A673 (cell line): ENCODE results near the gene MGMT. TPM values are rescaled to one million over a fixed set of nuclear protein-coding genes. Genes with fewer than 3 reads are reported as not detected.

Experiments
- BruUV-seq: library from RNA; stranded (reverse); fragments of 400-500 nt; replicated peaks from 2 replicates; lab custom pipeline; 2021; lab: Mats Ljungman, UMichigan
- CTCF ChIA-PET: fragments of 300-600 bp; sonication (Branson Sonifier 250); formaldehyde crosslinking; loops from one replicate; lab custom pipeline; 2022; ENCODE audit warnings: antibody characterized with exemption; lab: Charles Lee
- POLR2A ChIA-PET: fragments of 300-600 bp; sonication (Branson Sonifier 250); formaldehyde crosslinking; loops from one replicate; lab custom pipeline; 2022; ENCODE audit warnings: antibody characterized with exemption; ENCODE audit not compliant: low non-redundant PET; lab: Charles Lee
- DNase-seq: peaks from one replicate; pipeline ENCODE4 v3.0.0-alpha.2; 2015; ENCODE audit warnings: low spot score
- H3K27ac ChIP-seq: fragments of 200-600 bp; sonication (generic); 2 replicates; pipeline ENCODE4 v1.5.1; 2016; ENCODE audit warnings: mixed run types, low read depth, mild to moderate bottlenecking, mixed read lengths, antibody characterized with exemption, low read length; ENCODE audit not compliant: poor library complexity, severe bottlenecking
- H3K27me3 ChIP-seq: fragments of 200-600 bp; sonication (generic); replicated peaks from 2 replicates; pipeline ENCODE4 v1.6.1; 2017; ENCODE audit warnings: mixed run types, low read depth, mild to moderate bottlenecking, mixed read lengths, antibody characterized with exemption, low read length; ENCODE audit not compliant: insufficient read depth, poor library complexity
- H3K36me3 ChIP-seq: fragments of 200-600 bp; sonication (generic); 2 replicates; pipeline ENCODE4 v1.6.1; 2016; ENCODE audit warnings: mixed run types, mild to moderate bottlenecking, mixed read lengths, antibody characterized with exemption, low read length; ENCODE audit not compliant: insufficient read depth, poor library complexity, severe bottlenecking
- H3K4me1 ChIP-seq: fragments of 200-600 bp; sonication (generic); 2 replicates; pipeline ENCODE4 v1.6.1; 2017; ENCODE audit warnings: mixed run types, mild to moderate bottlenecking, mixed read lengths, antibody characterized with exemption, low read length; ENCODE audit not compliant: insufficient read depth, poor library complexity, severe bottlenecking
- H3K4me3 ChIP-seq: fragments of 200-600 bp; sonication (generic); 2 replicates; pipeline ENCODE4 v1.5.1; 2016; ENCODE audit warnings: low read depth, mixed run types, mild to moderate bottlenecking, mixed read lengths, low read length; ENCODE audit not compliant: poor library complexity, severe bottlenecking
- H3K9me3 ChIP-seq: fragments of 200-600 bp; sonication (generic); 2 replicates; pipeline ENCODE4 v1.6.1; 2016; ENCODE audit warnings: mixed run types, low read depth, mild to moderate bottlenecking, mixed read lengths, antibody characterized with exemption, low read length; ENCODE audit not compliant: poor library complexity, severe bottlenecking
- EZH2 ChIP-seq: fragments of 200-600 bp; sonication (generic); IDR thresholded peaks from 2 replicates; pipeline ENCODE4 v1.6.1; 2017; ENCODE audit warnings: borderline replicate concordance, low read depth, mild to moderate bottlenecking, mixed read lengths, antibody characterized with exemption, low read length; ENCODE audit not compliant: poor library complexity, severe bottlenecking
- intact Hi-C: fragments of 100-400 bp; cut with micrococcal nuclease; formaldehyde crosslinking; loops from one replicate; pipeline ENCODE4 v1.10.0; 2022; ENCODE audit not compliant: unreplicated experiment
- total RNA-seq: library from RNA; stranded (reverse); gene quantifications from 2 replicates; pipeline ENCODE4 v1.2.3, GENCODE V29; 2021
- TF ChIP-seq, protein P1 (sequence below): fragments of 300-800, 200-600 bp; sonication (generic); conservative IDR thresholded peaks from 2 replicates; pipeline ENCODE4 v1.5.1; 2017; ENCODE audit warnings: low read depth, mild to moderate bottlenecking, antibody characterized with exemption, low read length, moderate library complexity, mixed read lengths

MGMT gene
- total RNA-seq, 1 experiment from 2014 or later, result 19.5 TPM

DNA sequence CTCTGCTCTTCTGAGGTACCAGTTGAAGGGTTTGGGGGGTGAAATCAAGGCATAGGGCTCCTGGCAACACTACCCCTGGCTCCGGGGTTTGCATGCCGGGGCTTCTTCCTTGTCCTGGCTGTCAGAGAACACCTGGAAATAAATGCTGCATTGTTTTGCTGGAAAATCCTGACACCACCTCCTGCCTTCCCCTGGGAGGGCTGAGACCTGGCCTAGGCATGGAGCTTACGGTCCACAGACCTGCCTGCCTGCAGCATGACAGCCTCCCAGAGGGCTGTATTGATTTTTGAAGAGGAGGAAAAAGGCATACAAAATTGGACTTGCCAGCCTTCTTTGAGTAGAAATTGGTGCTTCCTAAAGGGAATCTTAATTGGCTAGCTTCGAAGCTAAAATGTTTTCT, 227.1 kb downstream of the MGMT start:
- Histone ChIP-seq H3K4me1 (no peaks in the 10 kb centered on the region), H3K4me3 (no peak overlapping the region), H3K9me3 (no peaks in the 10 kb centered on the region), H3K27me3 (no peaks in the 10 kb centered on the region), H3K36me3 (no peaks in the 10 kb centered on the region), H3K27ac (no peak overlapping the region)
- DNase-seq, result no peak
- ChIA-PET CTCF (interaction anchor here (0.6 kb wide), 1 partner anchor 621 kb away, joined by 3 read pairs; no protein-coding TSS in a partner anchor), POLR2A (no interaction called here)
- TF ChIP-seq EZH2, result no peak
- TF ChIP-seq, protein P1, sequence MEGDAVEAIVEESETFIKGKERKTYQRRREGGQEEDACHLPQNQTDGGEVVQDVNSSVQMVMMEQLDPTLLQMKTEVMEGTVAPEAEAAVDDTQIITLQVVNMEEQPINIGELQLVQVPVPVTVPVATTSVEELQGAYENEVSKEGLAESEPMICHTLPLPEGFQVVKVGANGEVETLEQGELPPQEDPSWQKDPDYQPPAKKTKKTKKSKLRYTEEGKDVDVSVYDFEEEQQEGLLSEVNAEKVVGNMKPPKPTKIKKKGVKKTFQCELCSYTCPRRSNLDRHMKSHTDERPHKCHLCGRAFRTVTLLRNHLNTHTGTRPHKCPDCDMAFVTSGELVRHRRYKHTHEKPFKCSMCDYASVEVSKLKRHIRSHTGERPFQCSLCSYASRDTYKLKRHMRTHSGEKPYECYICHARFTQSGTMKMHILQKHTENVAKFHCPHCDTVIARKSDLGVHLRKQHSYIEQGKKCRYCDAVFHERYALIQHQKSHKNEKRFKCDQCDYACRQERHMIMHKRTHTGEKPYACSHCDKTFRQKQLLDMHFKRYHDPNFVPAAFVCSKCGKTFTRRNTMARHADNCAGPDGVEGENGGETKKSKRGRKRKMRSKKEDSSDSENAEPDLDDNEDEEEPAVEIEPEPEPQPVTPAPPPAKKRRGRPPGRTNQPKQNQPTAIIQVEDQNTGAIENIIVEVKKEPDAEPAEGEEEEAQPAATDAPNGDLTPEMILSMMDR, result no peak
- intact Hi-C loops, result no loop called here
- no TSS peak for BruUV-seq

DNA sequence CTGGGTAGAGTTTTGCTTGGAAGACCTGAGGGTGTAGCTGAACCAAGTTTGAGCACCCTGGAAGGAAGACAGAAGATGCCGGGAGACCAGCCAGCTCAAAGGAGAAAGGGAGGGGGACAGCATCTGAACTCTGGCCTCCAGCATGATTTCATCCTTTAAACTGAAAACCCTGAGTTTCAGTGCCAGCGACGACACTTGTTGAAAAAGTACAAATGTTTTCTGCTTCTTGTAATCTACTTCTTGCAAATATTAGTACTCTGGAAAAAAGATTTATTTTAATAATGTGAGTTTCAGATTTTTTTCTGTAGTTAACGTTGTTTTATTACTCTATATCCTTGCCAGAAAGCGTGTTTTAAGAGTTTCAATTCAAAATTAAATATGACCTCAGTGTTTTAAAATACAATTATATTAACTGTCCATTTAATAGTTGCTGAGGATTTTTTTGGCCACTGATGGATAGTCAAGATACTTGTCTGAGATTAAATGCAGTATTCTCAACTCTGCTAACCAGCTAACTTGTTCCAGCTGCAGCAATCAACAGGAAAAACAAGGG, 227.7 kb downstream of the MGMT start:
- TF ChIP-seq EZH2, result no peak
- TF ChIP-seq, protein P1, result no peak
- ChIA-PET CTCF (interaction anchor here (0.6 kb wide), 2 partner anchors 276 to 621 kb away, joined by 3 to 7 read pairs; no protein-coding TSS in a partner anchor), POLR2A (no interaction called here)
- Histone ChIP-seq H3K27ac (no peak overlapping the region), H3K9me3 (no peaks in the 10 kb centered on the region), H3K4me1 (no peaks in the 10 kb centered on the region), H3K4me3 (no peak overlapping the region), H3K36me3 (no peaks in the 10 kb centered on the region), H3K27me3 (no peaks in the 10 kb centered on the region)
- no peak for DNase-seq
- no TSS peak for BruUV-seq
- intact Hi-C loops, result no loop called here

DNA sequence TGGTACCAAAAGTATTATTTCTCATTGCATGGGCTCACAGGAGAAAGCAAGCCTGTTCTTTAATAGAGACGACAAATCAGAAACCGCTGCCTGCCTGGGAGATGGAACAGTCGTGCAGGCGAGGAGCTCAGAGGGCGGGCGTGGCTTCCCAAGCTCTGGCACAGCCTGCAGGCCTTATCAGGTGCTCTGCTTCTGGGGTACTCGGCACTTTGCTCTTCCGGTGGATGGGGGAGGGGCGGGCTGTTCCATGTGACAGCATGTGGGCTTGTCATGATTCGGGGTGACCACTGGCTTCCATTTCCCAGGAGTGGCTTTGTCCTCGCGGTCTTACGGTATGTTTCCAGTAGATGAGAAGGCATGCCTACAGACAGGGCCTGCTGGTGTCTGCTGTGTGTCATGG, 228.6 kb downstream of the MGMT start:
- Histone ChIP-seq H3K36me3 (no peaks in the 10 kb centered on the region), H3K4me1 (peaks cover 2% of the 10 kb centered on the region), H3K4me3 (no peak overlapping the region), H3K9me3 (no peaks in the 10 kb centered on the region), H3K27me3 (no peaks in the 10 kb centered on the region), H3K27ac (no peak overlapping the region)
- TF ChIP-seq EZH2, result no peak
- TF ChIP-seq, protein P1, result no peak
- BruUV-seq, result no TSS peak
- POLR2A ChIA-PET, result no interaction called here
- intact Hi-C loops, result no loop called here
- DNase-seq, result no peak
- CTCF ChIA-PET, result no interaction called here
